DOHH2 (cell line): ENCODE measurements around the gene FLAD1.

Source experiments
- H3F3A ChIP-seq: fragments of 200-600 bp; sonication (generic), shearing (Covaris generic); 2 replicates; pipeline ENCODE4 v1.6.0; 2016; ENCODE audit warnings: antibody characterized with exemption, mild to moderate bottlenecking; ENCODE audit not compliant: control insufficient read depth, insufficient read depth
- H3K27ac ChIP-seq: fragments of 200-600 bp; sonication (generic); 2 replicates; pipeline ENCODE4 v1.5.1; 2014; ENCODE audit warnings: low read depth, mild to moderate bottlenecking, low read length, moderate library complexity
- H3K27me3 ChIP-seq: fragments of 200-600 bp; sonication (generic); 2 replicates; pipeline ENCODE4 v1.6.1; 2014; ENCODE audit warnings: mild to moderate bottlenecking, low read length, mixed read lengths; ENCODE audit not compliant: control insufficient read depth
- H3K36me3 ChIP-seq: fragments of 200-600 bp; sonication (generic); 2 replicates; pipeline ENCODE4 v1.6.1; 2014; ENCODE audit warnings: mild to moderate bottlenecking, low read length, moderate library complexity, mixed read lengths; ENCODE audit not compliant: control insufficient read depth
- H3K4me1 ChIP-seq: fragments of 200-600 bp; sonication (generic); 2 replicates; pipeline ENCODE4 v1.6.1; 2014; ENCODE audit warnings: mild to moderate bottlenecking, low read length, mixed read lengths; ENCODE audit not compliant: control insufficient read depth
- H3K4me2 ChIP-seq: fragments of 200-600 bp; sonication (generic); 2 replicates; pipeline ENCODE4 v1.6.0; 2014; ENCODE audit warnings: mild to moderate bottlenecking, low read length, moderate library complexity
- H3K4me3 ChIP-seq: fragments of 200-600 bp; sonication (generic); 2 replicates; pipeline ENCODE4 v1.5.1; 2014; ENCODE audit warnings: mild to moderate bottlenecking, low read length, mixed read lengths
- H3K79me2 ChIP-seq: fragments of 200-600 bp; sonication (generic); 2 replicates; pipeline ENCODE4 v1.6.1; 2014; ENCODE audit warnings: mild to moderate bottlenecking, low read length, mixed read lengths; ENCODE audit not compliant: control insufficient read depth
- H3K9me2 ChIP-seq: fragments of 200-600 bp; sonication (generic); replicated peaks from 2 replicates; pipeline ENCODE4 v1.6.1; 2014; ENCODE audit warnings: mild to moderate bottlenecking, low read length, mixed read lengths; ENCODE audit not compliant: control insufficient read depth
- H3K9me3 ChIP-seq: fragments of 200-600 bp; sonication (generic); 2 replicates; pipeline ENCODE4 v1.6.1; 2014; ENCODE audit warnings: antibody characterized with exemption, low read length, mixed read lengths; ENCODE audit not compliant: control insufficient read depth, insufficient read depth
- H4K20me1 ChIP-seq: fragments of 200-600 bp; sonication (generic); 2 replicates; pipeline ENCODE4 v1.6.0; 2014; ENCODE audit warnings: low read depth, mild to moderate bottlenecking, antibody characterized with exemption, low read length, moderate library complexity; ENCODE audit not compliant: control insufficient read depth, insufficient read depth
- CTCF ChIP-seq: fragments of 200-600 bp; sonication (generic); IDR thresholded peaks from one replicate; pipeline ENCODE4 v1.5.1; 2014; ENCODE audit warnings: antibody characterized with exemption, mild to moderate bottlenecking, low read depth, low read length; ENCODE audit not compliant: poor library complexity, severe bottlenecking
- EZH2phosphoT487 ChIP-seq: fragments of 200-600 bp; sonication (generic); IDR thresholded peaks from 2 replicates; pipeline ENCODE4 v1.6.1; 2017; ENCODE audit warnings: borderline replicate concordance, mild to moderate bottlenecking, antibody characterized with exemption, low read length, moderate library complexity, mixed read lengths

Gene FLAD1

GRCh38 chr1:155009221-155009711 lies 26.1 kb downstream of the FLAD1 start:
- H3K79me2 ChIP-seq: peaks cover 12% of the 10 kb centered on the region
- H3K9me3 ChIP-seq: no peaks in the 10 kb centered on the region
- H3K27me3 ChIP-seq: no peaks in the 10 kb centered on the region
- no peaks in the 10 kb centered on the region for H3K9me2 ChIP-seq
- no peak overlapping the region for H3K27ac ChIP-seq
- peaks cover 90% of the 10 kb centered on the region for H3K4me1 ChIP-seq
- no peaks in the 10 kb centered on the region for H4K20me1 ChIP-seq
- peak overlapping the region; percentile 43 for H3K4me2 ChIP-seq
- TF ChIP-seq EZH2phosphoT487 (no peak), CTCF (no peak)
- H3K4me3 ChIP-seq: no peak overlapping the region
- H3K36me3 ChIP-seq: peaks cover 4% of the 10 kb centered on the region; the same call in 1 of the 2 replicates
- H3F3A ChIP-seq: peaks cover 32% of the 10 kb centered on the region

- Histone ChIP-seq H3K4me2 (peak overlapping the region; percentile 53), H4K20me1 (no peaks in the 10 kb centered on the region), H3F3A (peaks cover 28% of the 10 kb centered on the region), H3K4me3 (peak overlapping the region; percentile 27; the same call in 1 of the 2 replicates), H3K27me3 (no peaks in the 10 kb centered on the region), H3K36me3 (peaks cover 7% of the 10 kb centered on the region), H3K79me2 (peaks cover 7% of the 10 kb centered on the region), H3K9me3 (no peaks in the 10 kb centered on the region), H3K4me1 (peaks cover 90% of the 10 kb centered on the region), H3K9me2 (no peaks in the 10 kb centered on the region), H3K27ac (no peak overlapping the region)
- TF ChIP-seq CTCF (no peak), EZH2phosphoT487 (no peak)
Measured at GRCh38 chr1:155009742-155010141, 26.6 kb downstream of the FLAD1 start.

GRCh38 chr1:155010211-155010918 lies 27.2 kb downstream of the FLAD1 start:
- H3K4me3 ChIP-seq: peak overlapping the region; percentile 27; the same call in 1 of the 2 replicates
- peaks cover 13% of the 10 kb centered on the region for H3K36me3 ChIP-seq
- H3K9me2 ChIP-seq: no peaks in the 10 kb centered on the region
- peak overlapping the region; percentile 53 for H3K4me2 ChIP-seq
- TF ChIP-seq CTCF (no peak), EZH2phosphoT487 (no peak)
- H4K20me1 ChIP-seq: no peaks in the 10 kb centered on the region
- H3K27ac ChIP-seq: no peak overlapping the region
- no peaks in the 10 kb centered on the region for H3K27me3 ChIP-seq
- H3F3A ChIP-seq: peaks cover 26% of the 10 kb centered on the region
- peaks cover 90% of the 10 kb centered on the region for H3K4me1 ChIP-seq
- H3K9me3 ChIP-seq: no peaks in the 10 kb centered on the region
- H3K79me2 ChIP-seq: peaks cover 4% of the 10 kb centered on the region; the same call in 1 of the 2 replicates
